ENCODE results near the gene TRIM47.

Gene TRIM47

DNA sequence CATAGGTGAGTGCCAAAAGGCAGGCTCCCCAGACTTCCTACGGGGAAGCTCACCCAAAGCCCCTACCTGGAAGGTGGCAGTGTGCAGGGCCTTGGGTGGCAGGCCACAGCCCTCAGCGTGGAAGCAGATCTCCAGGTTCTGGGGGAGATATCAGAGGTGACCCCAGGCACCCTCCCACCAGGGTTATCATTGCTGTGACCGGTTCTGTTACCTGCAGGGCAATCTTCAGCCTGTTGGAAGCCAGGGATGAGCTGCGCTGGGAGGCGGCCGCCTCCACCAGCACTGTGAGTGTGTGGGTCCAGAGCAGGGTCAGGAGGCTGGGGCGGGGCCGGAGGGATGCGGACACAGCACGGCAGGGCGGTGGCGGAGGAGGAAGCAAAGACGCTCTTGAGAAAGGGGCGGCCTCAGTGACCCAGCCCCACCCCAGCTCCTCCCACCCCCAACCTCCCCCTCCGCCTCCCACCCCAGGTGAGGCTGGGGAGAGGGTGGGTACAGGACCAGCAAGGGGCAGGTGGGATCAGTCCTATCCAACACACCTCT lies 47.3 kb downstream of the TRIM47 start:
- Histone ChIP-seq H3K27ac (ENCODE audit: low read depth, low read length) (no peak overlapping the region), H3K27me3 (ENCODE audit: control insufficient read depth, insufficient read depth, low read length) (no peaks in the 10 kb centered on the region), H3K4me3 (ENCODE audit: low read length) (no peak overlapping the region), H3K36me3 (ENCODE audit: control insufficient read depth, insufficient read depth, low read length) (peaks cover 6% of the 10 kb centered on the region), H3K4me1 (ENCODE audit: control insufficient read depth, insufficient read depth, low read length) (peaks cover 5% of the 10 kb centered on the region), H3K9ac (ENCODE audit: low read length) (no peak overlapping the region)

- Histone ChIP-seq H3K9ac (ENCODE audit: low read length) (no peak overlapping the region), H3K4me1 (ENCODE audit: control insufficient read depth, insufficient read depth, low read length) (peaks cover 5% of the 10 kb centered on the region), H3K4me3 (ENCODE audit: low read length) (no peak overlapping the region), H3K27ac (ENCODE audit: low read depth, low read length) (no peak overlapping the region), H3K36me3 (ENCODE audit: control insufficient read depth, insufficient read depth, low read length) (peaks cover 6% of the 10 kb centered on the region), H3K27me3 (ENCODE audit: control insufficient read depth, insufficient read depth, low read length) (no peaks in the 10 kb centered on the region)
These were observed 48.0 kb downstream of the TRIM47 start for GRCh38 chr17:75830164-75831031.

GRCh38 chr17:75829747-75830146 lies 48.6 kb downstream of the TRIM47 start:
- Histone ChIP-seq H3K4me1 (ENCODE audit: control insufficient read depth, insufficient read depth, low read length) (peaks cover 5% of the 10 kb centered on the region), H3K27ac (ENCODE audit: low read depth, low read length) (no peak overlapping the region), H3K27me3 (ENCODE audit: control insufficient read depth, insufficient read depth, low read length) (no peaks in the 10 kb centered on the region), H3K9ac (ENCODE audit: low read length) (no peak overlapping the region), H3K36me3 (ENCODE audit: control insufficient read depth, insufficient read depth, low read length) (peaks cover 6% of the 10 kb centered on the region), H3K4me3 (ENCODE audit: low read length) (no peak overlapping the region)

DNA sequence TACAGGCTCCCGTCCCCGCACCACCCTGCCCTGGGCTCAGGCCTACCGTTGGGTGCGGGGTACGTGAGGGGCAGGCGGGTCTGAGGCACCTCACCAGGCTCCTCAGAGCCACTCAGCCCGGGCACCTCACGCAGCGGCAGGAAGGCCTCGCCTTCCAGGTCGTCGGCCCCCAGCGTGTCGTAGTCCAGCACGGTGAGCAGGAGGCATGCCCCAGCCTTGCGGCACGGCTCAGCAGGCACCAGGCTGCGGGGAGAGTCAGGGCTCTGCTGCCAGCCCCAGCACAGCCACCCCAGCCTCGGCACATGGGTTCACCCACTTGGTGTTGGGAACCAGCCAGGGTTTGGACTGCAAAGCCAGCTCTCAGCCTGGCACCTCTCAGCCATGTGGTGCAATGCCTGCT lies 49.6 kb downstream of the TRIM47 start:
- H3K4me3 ChIP-seq (ENCODE audit: low read length) = no peak overlapping the region
- H3K27ac ChIP-seq (ENCODE audit: low read depth, low read length) = no peak overlapping the region
- no peaks in the 10 kb centered on the region for H3K27me3 ChIP-seq (ENCODE audit: control insufficient read depth, insufficient read depth, low read length)
- H3K36me3 ChIP-seq (ENCODE audit: control insufficient read depth, insufficient read depth, low read length) = peaks cover 6% of the 10 kb centered on the region
- H3K9ac ChIP-seq (ENCODE audit: low read length) = no peak overlapping the region
- peaks cover 5% of the 10 kb centered on the region for H3K4me1 ChIP-seq (ENCODE audit: control insufficient read depth, insufficient read depth, low read length)

GRCh38 chr17:75828076-75828400 lies 50.3 kb downstream of the TRIM47 start:
- peak overlapping the region; percentile 78 for H3K27ac ChIP-seq (ENCODE audit: low read depth, low read length)
- peaks cover 7% of the 10 kb centered on the region for H3K36me3 ChIP-seq (ENCODE audit: control insufficient read depth, insufficient read depth, low read length)
- no peak overlapping the region for H3K9ac ChIP-seq (ENCODE audit: low read length)
- H3K4me3 ChIP-seq (ENCODE audit: low read length) = peak overlapping the region; percentile 66
- peaks cover 5% of the 10 kb centered on the region for H3K4me1 ChIP-seq (ENCODE audit: control insufficient read depth, insufficient read depth, low read length)
- no peaks in the 10 kb centered on the region for H3K27me3 ChIP-seq (ENCODE audit: control insufficient read depth, insufficient read depth, low read length)

DNA sequence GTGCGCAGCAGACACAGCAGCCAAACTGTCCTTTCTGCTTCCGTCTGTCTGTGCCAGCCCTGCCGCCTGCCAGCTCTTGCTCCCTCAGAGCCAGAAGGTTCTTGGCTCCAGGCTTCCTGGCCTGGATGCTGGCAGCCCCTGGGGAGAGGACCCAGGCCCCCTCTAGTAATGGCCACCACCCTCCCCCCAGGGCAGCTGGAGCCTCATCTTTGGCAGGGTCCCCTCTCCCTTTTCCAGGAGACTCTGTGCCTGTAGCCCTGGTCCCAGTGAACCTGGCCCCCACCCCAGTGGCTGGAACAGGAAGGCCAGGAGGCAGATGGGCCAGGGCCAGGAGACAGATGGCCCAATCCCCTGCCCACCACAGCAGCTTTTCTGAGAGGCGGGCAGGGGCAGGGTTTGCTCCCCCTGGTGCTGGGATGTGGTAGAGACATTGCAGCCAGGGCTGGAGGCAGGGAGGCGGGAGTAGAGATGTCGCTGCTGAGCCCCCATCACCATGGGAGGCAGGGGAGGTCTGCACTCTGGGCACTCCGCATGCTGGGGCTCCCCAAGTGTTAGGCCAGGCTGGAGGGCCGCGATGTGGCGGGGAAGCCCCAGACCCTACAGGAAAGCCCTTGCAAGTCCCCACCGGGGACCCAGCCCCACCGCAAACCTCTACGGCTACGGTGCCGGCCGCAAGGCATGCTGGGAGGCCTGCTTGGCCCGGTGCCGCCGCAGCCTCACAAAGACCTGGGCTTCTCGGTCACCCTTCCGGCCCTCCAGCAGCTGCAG lies 50.9 kb downstream of the TRIM47 start:
- Histone ChIP-seq H3K36me3 (ENCODE audit: control insufficient read depth, insufficient read depth, low read length) (peaks cover 7% of the 10 kb centered on the region), H3K4me3 (ENCODE audit: low read length) (peak overlapping the region; percentile 66)

DNA sequence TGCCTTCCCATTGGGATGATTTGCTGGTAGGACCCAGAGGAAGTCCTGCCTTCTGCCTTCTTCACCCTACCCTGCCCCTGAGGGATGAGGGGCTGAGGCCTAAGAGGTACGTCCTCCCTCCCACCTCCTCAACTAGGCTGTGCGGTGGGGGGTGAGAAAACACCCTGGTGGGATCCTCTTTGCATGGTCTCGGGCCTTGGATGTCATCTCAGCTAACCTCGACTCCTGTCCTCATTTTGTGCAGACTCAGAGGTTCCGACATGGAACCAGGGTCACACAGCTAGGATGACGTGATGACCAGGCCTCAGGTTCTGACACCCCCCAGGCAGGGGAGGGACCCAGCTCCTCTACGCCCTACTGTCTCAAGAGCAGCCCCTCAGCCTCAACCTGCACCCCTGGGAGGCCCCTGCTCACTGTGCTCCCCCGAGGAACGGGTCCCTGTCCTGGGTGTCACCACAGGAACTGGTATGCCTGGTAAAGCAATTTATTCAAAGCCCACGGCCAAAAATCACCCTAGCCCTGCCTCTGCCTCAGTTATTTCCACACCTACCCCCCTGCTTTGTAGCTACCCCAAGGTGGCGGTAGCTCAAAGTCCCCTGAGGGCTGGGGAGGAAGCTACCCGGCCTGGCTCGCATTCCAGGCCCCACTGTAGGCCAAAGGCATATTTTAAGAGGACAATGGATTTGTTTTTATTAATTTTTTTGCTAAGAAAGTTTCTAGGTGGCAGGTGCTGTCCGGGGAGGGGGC lies 51.6 kb downstream of the TRIM47 start:
- H3K27me3 ChIP-seq (ENCODE audit: control insufficient read depth, insufficient read depth, low read length) = no peaks in the 10 kb centered on the region
- H3K9ac ChIP-seq (ENCODE audit: low read length) = no peak overlapping the region
- H3K4me1 ChIP-seq (ENCODE audit: control insufficient read depth, insufficient read depth, low read length) = peaks cover 5% of the 10 kb centered on the region
- peak overlapping the region; percentile 78 for H3K27ac ChIP-seq (ENCODE audit: low read depth, low read length)
- H3K4me3 ChIP-seq (ENCODE audit: low read length) = no peak overlapping the region
- H3K36me3 ChIP-seq (ENCODE audit: control insufficient read depth, insufficient read depth, low read length) = peaks cover 7% of the 10 kb centered on the region

More for the DNA sequence above, 50.9 kb downstream of the TRIM47 start:
- H3K4me1 ChIP-seq (ENCODE audit: control insufficient read depth, insufficient read depth, low read length) = peaks cover 5% of the 10 kb centered on the region
- no peaks in the 10 kb centered on the region for H3K27me3 ChIP-seq (ENCODE audit: control insufficient read depth, insufficient read depth, low read length)
- H3K9ac ChIP-seq (ENCODE audit: low read length) = no peak overlapping the region
- peak overlapping the region; percentile 78 for H3K27ac ChIP-seq (ENCODE audit: low read depth, low read length)

DNA sequence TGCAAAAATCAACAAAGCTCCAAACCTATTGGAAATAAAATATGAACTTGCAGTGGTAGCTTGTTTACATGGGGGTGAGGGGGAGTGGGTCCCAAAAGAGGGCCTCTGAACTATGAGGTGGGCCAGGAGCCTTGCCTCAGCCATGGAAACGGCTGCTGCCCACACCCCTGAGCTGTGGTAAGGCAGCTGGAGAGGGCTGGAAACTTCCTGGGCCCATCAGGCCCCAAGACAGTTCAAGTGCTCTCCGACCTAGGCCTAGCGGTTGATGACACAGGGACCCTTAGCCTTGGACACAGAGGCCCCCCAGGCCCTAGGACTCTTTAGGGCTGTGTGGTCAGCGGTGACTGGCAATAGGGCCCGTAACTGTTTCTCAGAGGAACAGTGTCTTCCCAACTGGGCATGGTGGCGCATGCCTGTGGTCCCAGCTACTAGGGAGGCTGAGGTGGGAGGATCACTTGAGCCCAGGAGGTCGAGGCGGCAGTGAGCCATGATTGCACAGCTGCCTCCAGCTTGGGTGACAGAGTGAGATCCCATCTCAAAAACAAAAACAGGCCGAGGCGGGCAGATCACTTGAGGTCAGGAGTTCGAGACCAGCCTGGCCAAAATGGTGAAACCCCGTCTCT lies 52.5 kb downstream of the TRIM47 start:
- Histone ChIP-seq H3K36me3 (ENCODE audit: control insufficient read depth, insufficient read depth, low read length) (peaks cover 13% of the 10 kb centered on the region), H3K27me3 (ENCODE audit: control insufficient read depth, insufficient read depth, low read length) (no peaks in the 10 kb centered on the region), H3K9ac (ENCODE audit: low read length) (no peak overlapping the region), H3K4me3 (ENCODE audit: low read length) (no peak overlapping the region), H3K4me1 (ENCODE audit: control insufficient read depth, insufficient read depth, low read length) (peaks cover 5% of the 10 kb centered on the region), H3K27ac (ENCODE audit: low read depth, low read length) (no peak overlapping the region)

- Histone ChIP-seq H3K4me3 (ENCODE audit: low read length) (no peak overlapping the region), H3K27me3 (ENCODE audit: control insufficient read depth, insufficient read depth, low read length) (no peaks in the 10 kb centered on the region), H3K36me3 (ENCODE audit: control insufficient read depth, insufficient read depth, low read length) (peaks cover 17% of the 10 kb centered on the region), H3K27ac (ENCODE audit: low read depth, low read length) (no peak overlapping the region), H3K9ac (ENCODE audit: low read length) (no peak overlapping the region), H3K4me1 (ENCODE audit: control insufficient read depth, insufficient read depth, low read length) (peaks cover 5% of the 10 kb centered on the region)
These were observed 53.2 kb downstream of the TRIM47 start for GRCh38 chr17:75825149-75825552.

DNA sequence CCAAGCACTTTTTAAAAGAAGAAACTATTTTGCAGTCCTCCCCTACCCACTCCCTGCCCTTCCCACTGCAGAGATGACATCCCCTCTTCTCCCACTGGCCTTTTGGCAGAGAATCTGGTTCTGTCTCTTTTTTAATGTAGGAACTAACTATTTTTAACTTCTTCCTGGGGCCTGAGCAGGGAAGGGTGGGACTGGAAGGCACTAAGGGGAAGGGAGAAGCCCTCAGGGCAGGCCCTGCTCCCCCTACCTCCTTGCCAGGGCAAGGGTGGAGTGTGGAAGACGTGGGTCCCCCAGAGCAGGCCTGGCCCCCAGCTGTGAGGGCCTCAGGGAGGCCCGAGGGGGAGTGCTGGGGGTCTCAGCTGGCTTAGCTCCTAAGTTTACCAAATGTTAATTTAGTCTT lies 53.7 kb downstream of the TRIM47 start:
- Histone ChIP-seq H3K4me3 (ENCODE audit: low read length) (no peak overlapping the region), H3K27ac (ENCODE audit: low read depth, low read length) (no peak overlapping the region), H3K4me1 (ENCODE audit: control insufficient read depth, insufficient read depth, low read length) (peaks cover 5% of the 10 kb centered on the region), H3K27me3 (ENCODE audit: control insufficient read depth, insufficient read depth, low read length) (no peaks in the 10 kb centered on the region), H3K9ac (ENCODE audit: low read length) (no peak overlapping the region), H3K36me3 (ENCODE audit: control insufficient read depth, insufficient read depth, low read length) (peaks cover 22% of the 10 kb centered on the region)

Measured in rectal smooth muscle tissue (tissue), 1 donor.